OCI-M2 (cell line): ENCODE results near the gene SNPH.

Experiments
- DNase-seq: peaks from one replicate; lab custom pipeline; 2025; ENCODE audit not compliant: unreplicated experiment; lab: John Stamatoyannopoulos, UW

Gene SNPH

DNA sequence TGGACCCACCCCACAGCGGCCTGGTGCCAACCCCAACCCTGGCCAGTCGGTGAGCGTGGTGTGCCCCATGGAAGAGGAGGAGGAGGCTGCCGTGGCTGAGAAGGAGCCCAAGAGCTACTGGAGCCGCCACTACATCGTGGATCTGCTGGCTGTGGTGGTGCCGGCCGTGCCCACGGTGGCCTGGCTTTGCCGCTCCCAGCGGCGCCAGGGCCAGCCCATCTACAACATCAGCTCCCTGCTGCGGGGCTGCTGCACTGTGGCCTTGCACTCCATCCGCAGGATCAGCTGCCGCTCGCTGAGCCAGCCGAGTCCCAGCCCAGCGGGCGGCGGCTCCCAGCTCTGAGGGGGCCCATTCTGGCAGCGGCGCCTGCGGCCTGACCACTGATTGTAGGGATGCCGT, 39.6 kb downstream of the SNPH start:
- no peak for DNase-seq

DNA sequence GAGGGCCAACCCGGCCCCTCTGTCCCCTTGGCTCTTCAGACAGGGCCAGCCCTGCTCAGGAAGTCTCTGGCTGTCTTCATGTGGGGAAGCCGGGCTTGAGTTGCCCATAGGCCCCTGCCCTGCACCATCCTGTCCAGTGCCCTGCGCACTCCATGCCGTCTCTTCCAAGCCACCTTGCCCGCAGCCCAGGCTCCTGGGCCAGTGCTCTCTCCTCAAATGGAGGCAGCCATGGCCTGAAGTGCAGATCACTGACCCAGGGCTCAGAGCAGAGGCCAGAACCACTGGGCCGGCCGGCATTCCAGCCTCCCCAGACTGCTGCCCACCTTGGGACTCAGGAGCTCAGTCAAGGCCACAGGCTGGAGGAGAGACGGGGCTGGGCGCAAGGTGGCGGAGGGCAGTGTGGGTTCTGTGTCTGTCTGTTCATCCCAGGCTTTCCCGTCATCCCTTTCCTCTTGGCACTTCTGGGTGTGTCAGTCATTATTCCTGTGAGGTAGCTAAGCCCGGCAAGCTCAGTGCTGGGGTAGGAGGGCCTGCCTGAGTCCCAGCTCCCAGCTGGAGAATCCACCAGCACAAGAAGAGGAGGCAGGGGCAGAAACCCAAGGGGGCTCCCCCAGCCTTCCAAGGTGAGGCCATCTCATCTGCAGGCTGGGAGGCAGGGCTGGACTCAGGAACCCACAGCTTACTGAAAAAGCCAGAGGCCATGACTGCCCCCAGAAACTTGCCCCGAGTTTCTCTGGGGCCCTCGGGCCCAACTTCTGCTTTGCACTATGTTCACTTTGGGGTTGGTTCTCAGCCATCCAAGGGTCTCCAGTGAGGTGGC, 40.4 kb downstream of the SNPH start:
- DNase-seq: no peak

DNA sequence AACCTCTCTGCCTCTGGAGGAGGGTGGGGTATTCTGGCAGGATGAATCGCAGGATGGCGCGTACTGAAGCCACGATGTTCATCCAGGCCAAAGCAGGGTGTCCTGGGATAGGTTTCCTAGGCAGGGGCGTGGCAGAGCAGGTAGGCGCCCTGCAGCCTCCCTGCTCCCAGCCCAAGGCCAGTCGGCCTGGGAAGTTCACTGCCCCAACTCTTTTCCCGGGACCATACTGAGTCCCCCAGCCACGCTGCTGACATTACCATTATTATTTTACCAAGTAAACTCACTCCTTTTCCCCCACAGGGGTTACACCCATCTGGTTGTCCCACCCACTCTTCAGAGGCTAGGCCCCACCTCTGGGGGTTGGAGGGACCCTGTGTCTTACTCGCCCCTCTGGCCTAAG, 41.1 kb downstream of the SNPH start:
- no peak for DNase-seq

DNA sequence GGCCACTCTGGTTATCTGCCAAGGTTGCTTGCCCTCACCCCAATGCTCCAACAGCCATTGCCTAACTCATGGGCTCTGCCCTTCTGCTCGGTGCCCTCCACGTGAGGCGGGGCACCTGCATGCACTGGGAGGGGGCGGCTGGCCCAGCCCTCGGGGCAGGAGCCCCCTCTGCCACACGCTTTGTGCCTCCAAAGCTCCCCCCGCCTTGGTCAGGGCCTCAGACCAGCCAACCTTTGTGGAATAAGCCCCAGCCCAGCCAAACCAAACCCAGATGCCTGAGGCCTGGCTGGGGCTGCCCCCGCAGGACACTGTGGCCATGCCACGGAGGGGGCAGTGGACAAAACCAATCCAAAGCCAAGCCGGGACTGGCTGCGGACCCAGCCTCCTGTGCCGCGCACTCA, 41.5 kb downstream of the SNPH start:
- DNase-seq: no peak

DNA sequence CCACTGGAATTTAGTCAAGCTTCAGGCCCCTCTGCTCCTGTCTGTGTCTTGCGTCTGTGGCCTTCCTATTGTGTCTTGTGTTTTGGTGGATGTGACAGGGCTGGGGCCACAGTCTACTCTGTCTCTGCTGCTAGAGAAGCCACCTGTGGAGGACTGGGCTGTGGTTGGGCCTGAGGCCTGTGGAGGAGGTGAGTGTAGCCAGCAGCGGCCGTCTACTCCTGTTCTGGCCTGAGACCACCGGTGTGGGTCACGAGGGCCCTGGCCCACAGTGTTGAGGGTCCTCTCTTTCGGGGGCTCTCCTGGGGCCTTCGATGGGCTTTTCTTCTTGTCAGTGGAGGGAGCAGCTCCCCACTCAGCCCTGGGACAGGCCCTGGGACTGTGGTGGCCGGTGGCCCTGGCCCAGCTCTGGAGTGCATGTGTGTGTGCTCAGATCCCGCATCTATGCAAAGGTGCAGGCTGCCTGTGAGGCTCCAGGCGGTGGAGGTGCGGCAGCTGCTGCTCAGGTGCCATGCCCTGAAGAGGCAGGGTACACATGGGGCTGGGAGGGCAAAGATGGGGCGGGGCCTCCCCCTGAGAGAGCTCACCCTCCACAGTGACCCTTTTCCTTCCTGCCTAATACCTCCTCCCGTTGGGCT, 42.1 kb downstream of the SNPH start:
- no peak for DNase-seq

DNA sequence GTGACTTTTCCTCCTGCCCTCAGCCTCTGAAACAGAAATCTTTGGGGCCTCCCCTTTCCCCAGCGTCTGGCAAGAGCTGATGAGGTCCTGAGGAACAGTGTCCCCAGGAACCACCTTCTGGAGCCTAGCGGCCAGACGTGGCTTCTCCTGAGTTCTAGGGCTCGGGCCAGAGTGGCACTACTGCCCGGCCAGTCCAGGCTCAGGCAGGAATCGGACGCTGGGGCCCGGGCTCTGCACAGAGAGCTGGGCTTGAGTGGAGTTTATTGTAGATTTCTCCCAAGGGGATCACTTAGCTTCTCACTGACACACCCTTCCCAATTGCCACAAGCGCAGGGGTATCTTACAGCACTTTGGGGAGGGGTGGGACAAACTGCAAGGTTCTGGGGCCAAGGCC, 42.6 kb downstream of the SNPH start:
- DNase-seq: no peak

DNA sequence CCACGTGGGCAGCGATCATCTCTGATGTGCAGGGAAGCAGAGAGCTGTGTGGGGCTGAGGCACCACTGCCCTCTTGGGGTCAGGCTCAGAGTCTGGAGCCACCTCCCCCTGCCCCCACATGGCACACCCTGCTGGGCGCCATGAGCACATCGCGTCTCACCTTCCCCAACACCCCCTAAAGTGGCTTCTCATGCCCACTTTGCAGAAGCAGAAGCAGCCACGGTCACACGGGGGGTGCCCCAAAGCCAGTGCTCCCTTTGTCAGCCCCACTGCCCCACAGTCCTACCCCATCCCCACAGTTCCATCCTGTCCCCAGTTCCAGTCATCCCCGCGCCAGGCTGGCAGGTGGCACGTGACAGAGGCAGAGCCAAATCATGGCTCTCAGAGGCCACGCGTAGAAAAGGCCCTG, 43.3 kb downstream of the SNPH start:
- DNase-seq: no peak

GRCh38 chr20:1310071-1310470, 44.0 kb downstream of the SNPH start:
- no peak for DNase-seq

GRCh38 chr20:1310506-1311190, 44.6 kb downstream of the SNPH start:
- no peak for DNase-seq

GRCh38 chr20:1312308-1312707, 46.2 kb downstream of the SNPH start:
- no peak for DNase-seq

DNA sequence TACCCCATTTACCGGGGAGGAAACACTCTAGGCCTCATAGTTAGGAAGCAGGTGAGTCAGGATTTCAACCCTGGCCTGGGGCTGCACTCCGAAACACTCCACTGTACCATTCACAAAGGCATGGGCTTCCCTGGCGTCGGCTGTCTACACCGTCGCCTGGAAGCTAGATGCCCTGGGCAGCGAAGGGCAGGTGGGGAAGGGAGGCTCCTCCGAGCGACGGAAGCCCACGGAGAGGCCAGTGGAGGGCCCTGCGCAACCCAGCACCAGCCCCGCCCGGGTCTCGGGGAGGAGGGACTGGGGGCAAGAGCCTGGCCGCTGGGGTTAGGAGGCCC, 46.8 kb downstream of the SNPH start:
- DNase-seq: no peak

DNA sequence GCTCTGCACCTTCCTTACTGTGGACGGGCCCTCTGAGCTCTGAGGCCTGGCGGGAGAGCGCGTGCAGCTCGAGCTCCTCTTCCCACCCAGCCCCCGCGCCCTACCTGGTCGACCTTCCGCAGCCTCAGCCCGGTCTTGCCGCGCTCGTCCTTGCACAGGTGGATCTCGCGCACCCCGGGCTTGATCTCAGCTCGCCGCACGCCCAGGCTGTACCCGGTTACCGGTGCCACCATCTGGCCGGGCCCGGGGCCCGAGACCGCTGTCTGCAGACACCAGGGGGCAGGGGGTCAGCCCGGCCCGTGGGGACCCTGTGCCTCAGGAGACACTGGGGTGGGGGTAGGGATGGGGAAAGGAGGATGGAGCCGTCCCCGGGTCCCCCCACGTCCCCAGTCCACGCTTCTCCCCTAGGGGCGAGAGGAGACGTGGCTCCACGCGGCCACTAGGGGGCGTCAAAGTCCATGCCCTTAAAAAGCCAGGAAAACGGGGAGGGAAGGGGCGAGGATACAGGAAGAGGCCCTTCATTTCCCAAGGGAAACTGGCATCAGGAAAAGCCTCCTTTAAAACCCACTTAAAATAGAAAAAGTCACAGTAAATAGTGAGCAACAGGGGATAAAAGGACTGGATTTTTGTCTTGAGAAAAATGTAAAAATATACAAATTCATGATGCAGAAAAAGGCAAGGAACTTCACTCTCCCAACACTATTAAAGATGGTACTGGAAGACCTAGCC, 47.3 kb downstream of the SNPH start:
- no peak for DNase-seq

GRCh38 chr20:1315804-1316203, 49.7 kb downstream of the SNPH start:
- no peak for DNase-seq

DNA sequence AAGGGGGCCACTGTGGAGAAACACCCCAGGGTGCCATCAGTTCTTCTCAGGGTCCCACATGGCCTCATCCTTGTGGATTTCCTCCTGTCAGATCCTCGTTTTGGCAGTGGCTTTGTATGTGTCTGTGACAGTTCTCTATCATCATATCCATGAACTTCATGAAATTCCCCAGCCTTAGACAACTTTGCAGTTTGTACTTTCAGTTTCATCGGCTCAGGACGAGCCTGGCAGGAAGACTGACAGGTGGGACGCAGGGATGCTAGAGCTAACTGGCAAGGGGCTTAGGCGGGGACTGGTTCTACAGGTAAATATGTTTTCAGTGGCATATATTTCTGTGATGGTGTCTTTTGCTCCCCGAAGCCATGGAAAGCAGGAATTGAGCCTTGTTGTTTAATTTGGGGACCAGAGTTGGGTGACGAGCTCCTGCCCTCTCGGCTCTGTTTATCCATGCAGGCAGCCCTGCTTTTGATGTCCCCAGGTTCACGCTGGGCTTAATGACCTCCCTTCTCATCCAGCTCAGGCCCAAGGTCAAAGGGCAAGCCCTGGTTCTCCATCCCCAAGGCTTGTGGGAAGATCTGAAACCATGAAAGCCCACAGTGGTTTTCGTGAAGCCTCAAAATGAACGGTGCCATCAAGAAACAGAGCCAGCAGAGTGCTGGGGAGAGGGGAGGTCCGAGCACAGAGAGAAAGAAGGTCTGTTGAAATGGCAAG, 51.6 kb downstream of the SNPH start:
- no peak for DNase-seq

DNA sequence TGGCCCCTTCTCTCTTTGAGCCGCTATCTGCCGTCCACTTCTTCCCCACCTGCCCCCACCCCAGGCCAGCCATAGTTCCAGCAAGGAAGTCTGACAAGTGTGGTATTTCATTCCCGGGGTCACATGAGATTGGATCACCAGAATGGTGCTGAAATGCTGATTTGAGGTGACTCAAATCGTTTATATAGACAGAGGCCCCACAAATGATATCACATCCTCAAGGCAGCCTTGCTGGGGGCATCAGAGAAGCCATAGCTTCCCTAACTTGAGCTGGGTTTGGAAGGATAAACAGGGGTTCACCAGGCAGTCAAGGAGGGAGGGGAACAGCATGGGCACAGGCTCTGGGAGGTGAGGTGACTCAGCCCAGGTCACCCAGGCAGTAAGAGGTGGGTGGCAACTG, 53.0 kb downstream of the SNPH start:
- no peak for DNase-seq

DNA sequence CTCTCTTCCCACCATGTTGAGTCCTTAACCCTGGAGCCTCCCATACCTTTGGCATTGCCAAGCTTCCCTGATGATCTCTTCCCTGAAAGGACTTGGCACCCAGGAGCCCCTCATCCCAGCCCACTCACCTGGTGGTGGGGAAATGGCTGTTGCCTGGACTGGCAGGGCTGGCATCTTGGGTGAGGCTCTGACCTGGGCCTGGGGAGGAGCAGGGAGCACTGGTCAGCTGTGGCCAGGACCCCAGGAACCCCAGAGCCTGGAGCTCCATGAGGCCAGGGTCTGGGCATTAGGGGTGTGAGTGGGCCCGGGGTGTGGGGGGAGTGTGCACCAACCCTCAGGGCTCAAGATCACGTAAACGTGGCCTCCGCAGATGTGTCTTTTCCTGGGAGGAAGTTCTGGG, 53.4 kb downstream of the SNPH start:
- DNase-seq: no peak

GRCh38 chr20:1320016-1320415, 53.9 kb downstream of the SNPH start:
- no peak for DNase-seq

GRCh38 chr20:1320902-1321653, 55.0 kb downstream of the SNPH start:
- no peak for DNase-seq

DNA sequence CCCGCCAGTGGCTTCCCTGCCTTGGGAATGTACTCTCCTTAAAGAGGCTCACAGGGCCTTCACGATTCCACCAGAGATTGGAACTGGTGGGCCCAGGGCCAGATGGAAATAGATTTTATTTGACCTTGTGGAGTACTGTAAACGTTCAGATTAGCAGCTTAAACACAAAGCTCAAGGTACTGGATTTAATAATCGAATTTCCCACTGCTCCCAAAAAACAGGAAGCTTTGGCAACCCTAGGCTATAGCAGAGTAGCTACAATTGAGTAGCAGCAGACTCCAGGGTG, 55.5 kb downstream of the SNPH start:
- no peak for DNase-seq

DNA sequence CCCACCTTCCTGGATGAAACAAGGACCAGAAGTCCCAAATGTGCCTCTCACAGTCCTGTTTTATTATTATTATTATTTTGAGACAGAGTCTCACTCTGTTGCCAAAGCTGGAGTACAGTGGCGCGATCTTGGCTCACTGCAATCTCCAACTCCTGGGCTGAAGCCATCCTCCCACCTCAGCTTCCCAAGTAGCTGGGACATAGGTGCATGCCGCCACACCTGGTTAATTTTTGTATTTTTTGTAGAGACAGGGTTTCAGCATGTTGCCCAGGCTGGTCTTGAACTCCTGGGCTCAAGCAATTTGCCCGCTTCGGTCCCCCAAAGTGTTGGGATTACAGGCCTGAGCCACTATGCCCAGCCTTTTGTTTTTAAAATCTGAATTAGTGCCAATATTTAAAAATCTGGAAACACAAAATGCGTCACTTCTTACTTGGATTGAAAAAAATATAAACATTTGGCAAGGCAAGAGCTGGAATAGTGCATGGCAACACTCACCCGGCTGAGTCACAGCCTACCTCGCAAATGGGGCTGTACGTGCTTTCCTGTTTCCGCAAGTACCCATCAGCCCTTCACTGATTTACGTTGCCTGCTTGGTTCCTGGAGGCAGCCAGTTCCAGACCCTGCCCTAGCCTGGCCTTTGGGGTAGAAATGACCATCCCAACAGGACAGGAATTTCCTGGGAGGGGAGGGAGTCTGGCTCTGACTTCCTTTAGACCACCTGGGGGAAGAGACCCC, 56.6 kb downstream of the SNPH start:
- no peak for DNase-seq
